Suprapubic skin (tissue), 4 donors: Measurements from ENCODE around the gene TFPI.

ENCODE experiments used
- POLR2A ChIP-seq, 2 donors: fragments of 450-650 bp; IDR thresholded peaks; one replicate each; pipeline ENCODE4 v1.6.1; 2017; ENCODE audit warnings: antibody characterized with exemption in 2 of 2, mild to moderate bottlenecking in 2 of 2, moderate library complexity in 2 of 2
- POLR2AphosphoS5 ChIP-seq, 3 donors: sonication (generic); formaldehyde crosslinking; IDR thresholded peaks; one replicate each; pipeline ENCODE4 v1.6.1; 2017; ENCODE audit warnings: antibody characterized with exemption in 3 of 3
- TF ChIP-seq, protein P1 (sequence below), 2 donors: fragments of 200-600 bp in 1 of 2; fragments of 450-650 bp in 1 of 2; sonication (generic) in 1 of 2; IDR thresholded peaks; one replicate each; pipeline ENCODE4 v1.5.1; 2016 to 2019; ENCODE audit warnings: antibody characterized with exemption in 2 of 2, mild to moderate bottlenecking in 1 of 2, moderate library complexity in 1 of 2

DNA sequence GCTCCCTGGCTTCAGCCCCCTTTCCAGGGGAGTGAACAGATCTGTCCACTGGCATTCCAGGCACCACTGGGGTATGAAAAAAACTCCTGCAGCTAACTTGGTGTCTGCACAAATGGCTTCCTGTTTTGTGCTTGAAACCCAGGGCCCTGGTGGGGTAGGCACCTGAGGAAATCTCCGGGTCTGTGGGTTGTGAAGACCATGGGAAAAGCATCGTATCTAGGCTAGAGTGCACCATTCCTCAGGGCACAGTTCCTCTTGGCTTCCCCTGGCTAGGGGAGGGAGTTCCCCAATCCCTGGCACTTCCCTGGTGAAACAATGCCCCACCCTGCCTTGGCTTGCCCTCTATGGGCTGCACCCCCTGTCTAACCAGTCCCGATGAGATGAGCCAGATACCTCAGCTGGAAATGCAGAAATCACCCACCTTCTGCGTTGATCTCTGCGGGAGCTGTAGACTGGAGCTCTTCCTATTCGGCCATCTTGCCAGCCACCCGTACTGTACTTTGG is 34.1 kb downstream of the TFPI start:
- TF ChIP-seq, protein P1, sequence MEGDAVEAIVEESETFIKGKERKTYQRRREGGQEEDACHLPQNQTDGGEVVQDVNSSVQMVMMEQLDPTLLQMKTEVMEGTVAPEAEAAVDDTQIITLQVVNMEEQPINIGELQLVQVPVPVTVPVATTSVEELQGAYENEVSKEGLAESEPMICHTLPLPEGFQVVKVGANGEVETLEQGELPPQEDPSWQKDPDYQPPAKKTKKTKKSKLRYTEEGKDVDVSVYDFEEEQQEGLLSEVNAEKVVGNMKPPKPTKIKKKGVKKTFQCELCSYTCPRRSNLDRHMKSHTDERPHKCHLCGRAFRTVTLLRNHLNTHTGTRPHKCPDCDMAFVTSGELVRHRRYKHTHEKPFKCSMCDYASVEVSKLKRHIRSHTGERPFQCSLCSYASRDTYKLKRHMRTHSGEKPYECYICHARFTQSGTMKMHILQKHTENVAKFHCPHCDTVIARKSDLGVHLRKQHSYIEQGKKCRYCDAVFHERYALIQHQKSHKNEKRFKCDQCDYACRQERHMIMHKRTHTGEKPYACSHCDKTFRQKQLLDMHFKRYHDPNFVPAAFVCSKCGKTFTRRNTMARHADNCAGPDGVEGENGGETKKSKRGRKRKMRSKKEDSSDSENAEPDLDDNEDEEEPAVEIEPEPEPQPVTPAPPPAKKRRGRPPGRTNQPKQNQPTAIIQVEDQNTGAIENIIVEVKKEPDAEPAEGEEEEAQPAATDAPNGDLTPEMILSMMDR (IDR thresholded peaks at IDR 0.05): no peak
- no peak for TF ChIP-seq POLR2A (IDR thresholded peaks at IDR 0.05)
- no peak for TF ChIP-seq POLR2AphosphoS5 (IDR thresholded peaks at IDR 0.05)
